DOHH2 (cell line): ENCODE results near the gene UBXN2A.
A peak's percentile ranks its signal among the peaks of the same experiment; 100 is the strongest.

Source experiments
- CTCF ChIP-seq: fragments of 200-600 bp; sonication (generic); IDR thresholded peaks from one replicate; pipeline ENCODE4 v1.5.1; 2014; ENCODE audit warnings: antibody characterized with exemption, mild to moderate bottlenecking, low read depth, low read length; ENCODE audit not compliant: poor library complexity, severe bottlenecking
- EZH2phosphoT487 ChIP-seq: fragments of 200-600 bp; sonication (generic); IDR thresholded peaks from 2 replicates; pipeline ENCODE4 v1.6.1; 2017; ENCODE audit warnings: borderline replicate concordance, mild to moderate bottlenecking, antibody characterized with exemption, low read length, moderate library complexity, mixed read lengths

GRCh38 chr2:23988371-23988770 lies 48.1 kb downstream of the UBXN2A start:
- peak; percentile 53 for TF ChIP-seq CTCF
- TF ChIP-seq EZH2phosphoT487 = no peak
